OCI-M1 (cell line): ENCODE measurements around the gene FLNA.
"Not testable (repeated sequence)": the region's sequence is repeated elsewhere in the genome, so short reads cannot be mapped to it uniquely, and the experiment has no call there.

ENCODE experiments used
- DNase-seq: peaks from one replicate; lab custom pipeline; 2025; lab: John Stamatoyannopoulos, UW

Gene FLNA

GRCh38 chrX:154308108-154308946, 66.1 kb downstream of the FLNA start:
- DNase-seq = peak; percentile 80

GRCh38 chrX:154307202-154307601, 67.2 kb downstream of the FLNA start:
- peak; percentile 35 for DNase-seq

GRCh38 chrX:154305541-154306205, 68.8 kb downstream of the FLNA start:
- no peak for DNase-seq

GRCh38 chrX:154304846-154305245, 69.6 kb downstream of the FLNA start:
- no peak for DNase-seq

GRCh38 chrX:154303476-154303875, 71.0 kb downstream of the FLNA start:
- no peak for DNase-seq

- DNase-seq = not testable (repeated sequence)
Observed at GRCh38 chrX:154302998-154303397, 71.4 kb downstream of the FLNA start.

GRCh38 chrX:154300816-154301215, 73.6 kb downstream of the FLNA start:
- DNase-seq = peak; percentile 25
